Esophagus muscularis mucosa (tissue), 4 donors: ENCODE measurements around the gene CTRB1. TPM values are rescaled to one million over a fixed set of nuclear protein-coding genes. Genes with fewer than 3 reads are reported as not detected.
"Not testable (repeated sequence)": the region's sequence is repeated elsewhere in the genome, so short reads cannot be mapped to it uniquely, and the experiment has no call there.

Source experiments
- DNase-seq: peaks from one replicate; pipeline ENCODE4 v3.0.0-alpha.2; 2017; ENCODE audit errors: extremely low spot score
- H3K27ac ChIP-seq, 4 donors: fragments of 200-600 bp; sonication (generic); replicated peaks in 1 of 4; 1 replicate in 3 of 4; 2 replicates in 1 of 4; pipeline ENCODE4 v1.5.1; 2016 to 2019; ENCODE audit warnings: mild to moderate bottlenecking in 1 of 4
- H3K27me3 ChIP-seq, 4 donors: fragments of 200-600 bp; sonication (generic); one replicate each; pipeline versions ENCODE4 v1.5.1 to v1.6.0; 2016 to 2019
- H3K36me3 ChIP-seq, 4 donors: fragments of 200-600 bp; sonication (generic); one replicate each; pipeline ENCODE4 v1.5.1; 2016 to 2019
- H3K4me1 ChIP-seq, 4 donors: fragments of 200-600 bp; sonication (generic); one replicate each; pipeline ENCODE4 v1.5.1; 2016 to 2019
- H3K4me3 ChIP-seq, 4 donors: fragments of 200-600 bp; sonication (generic); 1 replicate in 2 of 4; 2 replicates in 2 of 4; pipeline ENCODE4 v1.5.1; 2016 to 2019; ENCODE audit warnings: mild to moderate bottlenecking in 4 of 4, moderate library complexity in 1 of 4
- H3K9me3 ChIP-seq, 4 donors: fragments of 200-600 bp; sonication (generic); 1 replicate in 3 of 4; 2 replicates in 1 of 4; pipeline ENCODE4 v1.5.1; 2016 to 2019
- CTCF ChIP-seq, 3 experiments: fragments of 200-600 bp in 2 of 3; fragments of 450-650 bp in 1 of 3; sonication (generic) in 2 of 3; IDR thresholded peaks; one replicate each; pipeline ENCODE4 v1.5.1; 2017 to 2019; ENCODE audit warnings: antibody characterized with exemption in 3 of 3, mild to moderate bottlenecking in 2 of 3, moderate library complexity in 1 of 3
- EP300 ChIP-seq: sonication (generic); formaldehyde crosslinking; IDR thresholded peaks from one replicate; pipeline ENCODE4 v1.6.1; 2017; ENCODE audit warnings: antibody characterized with exemption
- POLR2A ChIP-seq: fragments of 450-650 bp; IDR thresholded peaks from one replicate; pipeline ENCODE4 v1.6.1; 2017; ENCODE audit warnings: antibody characterized with exemption, moderate library complexity, mild to moderate bottlenecking, low read depth
- POLR2AphosphoS5 ChIP-seq, 2 donors: sonication (generic); formaldehyde crosslinking; IDR thresholded peaks; one replicate each; pipeline ENCODE4 v1.6.1; 2017; ENCODE audit warnings: antibody characterized with exemption in 2 of 2
- WGBS: methylation state at CpG from one replicate; pipeline ENCODE4 v1.1.5; 2018; 5-methylcytosine and 5-hydroxymethylcytosine counted together
- intact Hi-C: fragments of 100-400 bp; cut with DNase I; formaldehyde crosslinking; loops from one replicate; pipeline ENCODE4 v1.15.1; 2023
- total RNA-seq, 4 donors: library from RNA; depleted of rRNA; stranded (reverse); fragments of >200 nt; gene quantifications; one replicate each; pipeline versions ENCODE4 v1.1.0 to v1.2.1, GENCODE V29; 2016

CTRB1 gene
- total RNA-seq, 4 donors from 2014 or later: not detected

- Histone ChIP-seq H3K36me3 (no peaks in the 10 kb centered on the region), H3K4me1 (no peaks in the 10 kb centered on the region), H3K4me3 (no peak overlapping the region), H3K9me3 (no peaks in the 10 kb centered on the region), H3K27me3 (peaks cover 0 to under 1% (median 0%) of the 10 kb centered on the region in 4 donors), H3K27ac (no peak overlapping the region)
- WGBS: 86% methylated on average over 4 of the region's 4 CpGs
- intact Hi-C loops: no loop called here
- no peak for DNase-seq
- no peak for TF ChIP-seq POLR2A
- no peak for TF ChIP-seq CTCF (IDR thresholded peaks at IDR 0.05)
- TF ChIP-seq POLR2AphosphoS5 (IDR thresholded peaks at IDR 0.05): no peak
- TF ChIP-seq EP300: no peak
Measured at GRCh38 chr16:75219088-75219487, 300 bp downstream of the CTRB1 start.

DNA sequence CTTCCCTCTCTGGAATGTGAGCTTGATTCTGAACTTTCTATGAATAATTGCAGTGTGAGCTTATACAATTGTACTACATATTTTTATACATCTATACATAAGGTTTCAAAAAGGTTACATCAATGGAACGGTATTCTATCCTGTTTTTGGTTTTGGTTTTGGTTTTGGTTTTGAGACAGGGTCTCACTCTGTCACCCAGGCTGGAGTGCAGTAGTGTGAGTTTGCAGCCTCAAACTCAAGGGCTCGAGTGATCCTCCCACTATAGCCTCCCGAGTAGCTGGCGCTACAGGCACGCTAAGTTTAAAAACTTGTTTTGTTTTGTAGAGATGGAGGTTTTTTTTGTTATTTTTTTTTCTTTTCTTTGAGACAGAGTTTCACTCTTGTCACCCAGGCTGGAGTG, 1.1 kb downstream of the CTRB1 start:
- no peak for DNase-seq
- Histone ChIP-seq H3K27me3 (peaks cover 0 to 8% (median 0%) of the 10 kb centered on the region in 4 donors), H3K36me3 (no peaks in the 10 kb centered on the region), H3K9me3 (no peaks in the 10 kb centered on the region), H3K4me1 (no peaks in the 10 kb centered on the region), H3K4me3 (no peak overlapping the region), H3K27ac (no peak overlapping the region)
- no peak for TF ChIP-seq EP300
- TF ChIP-seq POLR2AphosphoS5 (IDR thresholded peaks at IDR 0.05): no peak
- no peak for TF ChIP-seq POLR2A
- no peak for TF ChIP-seq CTCF (IDR thresholded peaks at IDR 0.05)
- intact Hi-C loops: no loop called here
- WGBS: 61% methylated on average over 5 of the region's 5 CpGs

GRCh38 chr16:75222271-75222783, 3.5 kb downstream of the CTRB1 start:
- H3K4me3 ChIP-seq: no peak overlapping the region
- no peaks in the 10 kb centered on the region for H3K9me3 ChIP-seq
- H3K36me3 ChIP-seq: no peaks in the 10 kb centered on the region
- DNase-seq: no peak
- intact Hi-C loops: no loop called here
- TF ChIP-seq EP300 (no peak), POLR2AphosphoS5 (IDR thresholded peaks at IDR 0.05) (no peak), CTCF (IDR thresholded peaks at IDR 0.05) (no peak), POLR2A (no peak)
- WGBS: 66% methylated on average over 14 of the region's 16 CpGs
- H3K4me1 ChIP-seq: peaks cover 0 to 5% (median 0%) of the 10 kb centered on the region in 4 donors
- H3K27ac ChIP-seq: no peak overlapping the region
- peaks cover 0 to 24% (median 0%) of the 10 kb centered on the region in 4 donors for H3K27me3 ChIP-seq

GRCh38 chr16:75223129-75223528, 4.3 kb downstream of the CTRB1 start:
- WGBS: no CpG with 5 or more reads among the region's 20 CpGs
- DNase-seq: not testable (repeated sequence)

DNA sequence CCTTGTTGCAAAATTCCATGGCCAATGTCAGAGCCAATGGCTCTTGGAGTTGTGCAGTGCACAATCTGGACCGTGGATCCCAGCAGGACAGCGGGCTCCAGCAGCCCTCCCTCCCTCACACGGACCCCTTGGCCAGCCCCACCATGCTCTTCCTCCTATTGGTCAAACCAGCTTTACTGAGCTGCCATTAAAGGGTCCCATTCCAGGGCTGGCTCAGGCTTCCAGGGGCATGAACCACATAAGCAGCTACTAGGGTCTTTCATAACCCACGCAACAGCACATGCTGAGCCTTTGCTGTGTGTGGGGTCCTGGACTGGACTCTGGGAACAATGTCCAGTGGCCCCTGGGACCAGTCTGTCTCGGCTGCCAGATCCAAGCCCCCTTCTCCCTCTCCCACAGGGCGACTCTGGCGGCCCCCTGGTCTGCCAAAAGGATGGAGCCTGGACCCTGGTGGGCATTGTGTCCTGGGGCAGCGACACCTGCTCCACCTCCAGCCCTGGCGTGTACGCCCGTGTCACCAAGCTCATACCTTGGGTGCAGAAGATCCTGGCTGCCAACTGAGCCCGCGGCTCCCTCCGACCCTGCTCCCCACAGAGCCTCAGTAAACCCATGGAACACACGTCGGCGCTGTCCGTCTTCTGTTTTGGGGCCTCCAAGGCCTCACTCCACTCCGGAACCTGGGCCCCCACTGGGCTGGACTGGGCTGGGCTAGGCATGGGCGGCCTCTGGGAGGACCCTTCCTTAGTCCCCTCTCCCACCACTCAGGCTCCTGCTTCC, 5.7 kb downstream of the CTRB1 start:
- H3K4me1 ChIP-seq: peaks cover 0 to 5% (median 0%) of the 10 kb centered on the region in 4 donors
- intact Hi-C loops: loop anchor here (2.0 kb wide), 1 partner anchor 16 kb away; no protein-coding TSS in a partner anchor
- WGBS: 73% methylated on average over 16 of the region's 20 CpGs
- no peak for TF ChIP-seq EP300
- TF ChIP-seq CTCF (IDR thresholded peaks at IDR 0.05): no peak
- no peak for TF ChIP-seq POLR2A
- no peak for TF ChIP-seq POLR2AphosphoS5 (IDR thresholded peaks at IDR 0.05)
- peaks cover 10 to 21% (median 20%) of the 10 kb centered on the region in 4 donors for H3K36me3 ChIP-seq
- H3K4me3 ChIP-seq: no peak overlapping the region
- H3K27ac ChIP-seq: no peak overlapping the region
- H3K9me3 ChIP-seq: no peaks in the 10 kb centered on the region
- peaks cover 0 to 24% (median 0%) of the 10 kb centered on the region in 4 donors for H3K27me3 ChIP-seq
- DNase-seq: no peak

More at GRCh38 chr16:75223129-75223528, 4.3 kb downstream of the CTRB1 start:
- intact Hi-C loops, H3K9me3 ChIP-seq, H3K4me3 ChIP-seq, H3K36me3 ChIP-seq, H3K27ac ChIP-seq, H3K4me1 ChIP-seq: not testable (repeated sequence)
- peaks cover 0 to 24% (median 0%) of the 10 kb centered on the region in 4 donors for H3K27me3 ChIP-seq
